Activated CD8-positive, alpha-beta T cell treated with anti-CD3 and anti-CD28 coated beads for 36 hours (primary cell): Measurements from ENCODE around the gene YIPF7. TPM values are rescaled to one million over a fixed set of nuclear protein-coding genes. Genes with fewer than 3 reads are reported as not detected.
A peak's percentile ranks its signal among the peaks of the same experiment; 100 is the strongest.

Source experiments
- ATAC-seq: fragments of 200-7000 bp; cut with Tn5 transposase; one replicate; pipeline ENCODE4 v1.10.0; 2021; ENCODE audit warnings: mild to moderate bottlenecking, moderate library complexity
- CTCF ChIA-PET: fragments of 350-600 bp; sonication (Branson Sonifier 250); formaldehyde crosslinking; loops from one replicate; lab custom pipeline; 2021; ENCODE audit warnings: antibody characterized with exemption; lab: Charles Lee
- POLR2A ChIA-PET: fragments of 350-600 bp; sonication (Branson Sonifier 250); formaldehyde crosslinking; loops from one replicate; lab custom pipeline; 2021; ENCODE audit warnings: antibody characterized with exemption; lab: Charles Lee
- DNase-seq: peaks from one replicate; pipeline ENCODE4 v3.0.0-alpha.2; 2020
- H3K27ac Mint-ChIP-seq: one replicate; pipeline ENCODE4 v1.8.0; 2021; ENCODE audit warnings: mild to moderate bottlenecking, mixed read lengths
- H3K27me3 Mint-ChIP-seq: one replicate; pipeline ENCODE4 v1.8.0; 2021; ENCODE audit warnings: mixed read lengths
- H3K36me3 Mint-ChIP-seq: one replicate; pipeline ENCODE4 v1.8.0; 2021; ENCODE audit warnings: low read depth, mixed read lengths
- H3K4me1 Mint-ChIP-seq: one replicate; pipeline ENCODE4 v1.8.0; 2021; ENCODE audit warnings: low read depth, mixed read lengths
- H3K4me3 Mint-ChIP-seq: one replicate; pipeline ENCODE4 v1.8.0; 2021; ENCODE audit warnings: mild to moderate bottlenecking, moderate library complexity, mixed read lengths
- H3K9me3 Mint-ChIP-seq: one replicate; pipeline ENCODE4 v1.8.0; 2021; ENCODE audit warnings: mixed read lengths
- intact Hi-C: fragments of 100-400 bp; cut with micrococcal nuclease; formaldehyde crosslinking; loops from one replicate; pipeline ENCODE4 v1.10.0; 2022
- total RNA-seq, 2 experiments: library from RNA; stranded (reverse); gene quantifications; one replicate each; pipeline ENCODE4 v1.2.3, GENCODE V29; 2021
- TF ChIP-seq, protein P1 (sequence below): fragments of 200-600 bp; IDR thresholded peaks from one replicate; pipeline ENCODE4 v1.8.0; 2022; ENCODE audit warnings: antibody characterized with exemption, mild to moderate bottlenecking

The YIPF7 gene
- total RNA-seq, result not detected

DNA sequence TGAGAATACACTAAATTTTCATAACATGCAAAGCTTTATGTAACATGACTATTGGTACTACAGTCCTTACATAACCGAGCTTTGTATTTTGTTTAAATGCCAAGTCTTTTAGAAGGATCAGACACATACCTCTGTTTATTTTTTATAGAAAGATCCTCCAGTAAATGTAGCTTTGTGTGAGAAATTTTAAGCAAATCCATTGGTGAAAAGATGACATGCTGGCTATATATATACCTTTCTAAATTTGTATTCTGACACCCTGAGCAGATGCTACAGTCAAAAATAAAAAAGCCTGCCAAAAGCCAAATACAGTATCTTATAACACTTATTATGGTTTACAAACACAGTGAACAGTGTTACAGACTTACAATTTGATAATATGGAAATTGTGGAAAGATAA is at the start of gene YIPF7:
Gene YIPF7 (minus strand): TSS at position 201 of the 400 bp plus-strand sequence. CDS start 1,525 bp downstream, outside the sequence.
- TF ChIP-seq, protein P1, sequence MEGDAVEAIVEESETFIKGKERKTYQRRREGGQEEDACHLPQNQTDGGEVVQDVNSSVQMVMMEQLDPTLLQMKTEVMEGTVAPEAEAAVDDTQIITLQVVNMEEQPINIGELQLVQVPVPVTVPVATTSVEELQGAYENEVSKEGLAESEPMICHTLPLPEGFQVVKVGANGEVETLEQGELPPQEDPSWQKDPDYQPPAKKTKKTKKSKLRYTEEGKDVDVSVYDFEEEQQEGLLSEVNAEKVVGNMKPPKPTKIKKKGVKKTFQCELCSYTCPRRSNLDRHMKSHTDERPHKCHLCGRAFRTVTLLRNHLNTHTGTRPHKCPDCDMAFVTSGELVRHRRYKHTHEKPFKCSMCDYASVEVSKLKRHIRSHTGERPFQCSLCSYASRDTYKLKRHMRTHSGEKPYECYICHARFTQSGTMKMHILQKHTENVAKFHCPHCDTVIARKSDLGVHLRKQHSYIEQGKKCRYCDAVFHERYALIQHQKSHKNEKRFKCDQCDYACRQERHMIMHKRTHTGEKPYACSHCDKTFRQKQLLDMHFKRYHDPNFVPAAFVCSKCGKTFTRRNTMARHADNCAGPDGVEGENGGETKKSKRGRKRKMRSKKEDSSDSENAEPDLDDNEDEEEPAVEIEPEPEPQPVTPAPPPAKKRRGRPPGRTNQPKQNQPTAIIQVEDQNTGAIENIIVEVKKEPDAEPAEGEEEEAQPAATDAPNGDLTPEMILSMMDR, result no peak
- no peak within 1 kb of the TSS for H3K27ac Mint-ChIP-seq
- no peak within 1 kb of the TSS for H3K4me3 Mint-ChIP-seq
- intact Hi-C loops, result no loop called here
- peaks cover 7% of the 10 kb centered on the region for H3K27me3 Mint-ChIP-seq
- CTCF ChIA-PET, result no interaction called here
- H3K36me3 Mint-ChIP-seq, result no peaks in the 10 kb centered on the region
- DNase-seq (no peak), ATAC-seq (no peak)
- H3K9me3 Mint-ChIP-seq, result no peaks in the 10 kb centered on the region
- POLR2A ChIA-PET, result no interaction called here
- no peaks in the 10 kb centered on the region for H3K4me1 Mint-ChIP-seq

DNA sequence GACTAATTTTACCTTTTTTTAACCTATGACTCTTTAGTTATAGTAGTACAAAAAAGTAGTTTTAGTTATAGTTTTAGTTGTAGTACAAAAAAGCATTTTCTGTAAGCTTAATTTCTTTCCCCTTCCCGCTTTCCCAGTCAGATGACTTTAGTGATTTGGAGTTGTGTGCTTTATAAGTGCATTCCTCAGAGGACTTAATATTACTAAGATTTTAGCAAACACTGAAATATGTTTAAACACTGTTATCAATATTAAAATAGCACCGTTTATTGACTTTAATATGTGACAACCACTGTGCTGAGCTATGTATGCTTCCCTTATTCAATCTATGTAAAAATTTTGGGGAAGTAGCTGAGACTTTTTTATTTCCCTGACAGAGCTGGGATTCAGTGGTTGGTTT is 49.6 kb upstream of the YIPF7 start:
- H3K27me3 Mint-ChIP-seq, result no peaks in the 10 kb centered on the region
- peaks cover 47% of the 10 kb centered on the region for H3K36me3 Mint-ChIP-seq
- intact Hi-C loops, result no loop called here
- no peak for ATAC-seq
- H3K9me3 Mint-ChIP-seq, result no peaks in the 10 kb centered on the region
- ChIA-PET CTCF (no interaction called here), POLR2A (interaction anchor here (0.6 to 1.7 kb wide), 2 partner anchors 22 to 90 kb away, joined by 3 to 8 read pairs; partner anchors contain the start of gene GUF1)
- peaks cover 5% of the 10 kb centered on the region for H3K4me1 Mint-ChIP-seq
- H3K27ac Mint-ChIP-seq, result no peak overlapping the region
- DNase-seq, result no peak
- TF ChIP-seq, protein P1, result no peak
- no peak overlapping the region for H3K4me3 Mint-ChIP-seq

DNA sequence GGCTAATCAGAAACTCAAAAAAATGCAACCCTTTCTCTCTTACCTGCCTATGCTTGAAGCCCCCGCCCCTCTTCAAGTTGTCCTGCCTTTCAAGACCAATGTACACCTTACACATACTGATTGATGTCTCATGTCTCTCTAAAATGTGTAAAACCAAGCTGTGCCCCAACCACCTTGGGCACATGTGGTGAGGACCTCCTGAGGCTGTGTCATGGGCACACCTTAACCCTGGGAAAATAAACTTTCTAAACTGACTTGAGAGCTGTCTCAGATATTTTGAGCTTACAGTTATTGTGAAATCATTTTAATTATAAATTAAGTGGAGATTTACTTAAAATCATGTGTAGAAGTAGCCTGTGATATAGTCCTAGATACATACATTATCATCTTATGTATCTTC is 49.0 kb upstream of the YIPF7 start:
- Mint-ChIP-seq H3K36me3 (peaks cover 49% of the 10 kb centered on the region), H3K4me1 (peaks cover 6% of the 10 kb centered on the region), H3K27me3 (no peaks in the 10 kb centered on the region), H3K9me3 (no peaks in the 10 kb centered on the region), H3K27ac (peak overlapping the region; percentile 23), H3K4me3 (no peak overlapping the region)
- ATAC-seq (no peak), DNase-seq (no peak)
- POLR2A ChIA-PET, result interaction anchor here (1.7 kb wide), 1 partner anchor 21 kb away, joined by 8 read pairs; the partner anchor contains the start of gene GUF1
- TF ChIP-seq, protein P1, result no peak
- CTCF ChIA-PET, result no interaction called here
- intact Hi-C loops, result no loop called here

DNA sequence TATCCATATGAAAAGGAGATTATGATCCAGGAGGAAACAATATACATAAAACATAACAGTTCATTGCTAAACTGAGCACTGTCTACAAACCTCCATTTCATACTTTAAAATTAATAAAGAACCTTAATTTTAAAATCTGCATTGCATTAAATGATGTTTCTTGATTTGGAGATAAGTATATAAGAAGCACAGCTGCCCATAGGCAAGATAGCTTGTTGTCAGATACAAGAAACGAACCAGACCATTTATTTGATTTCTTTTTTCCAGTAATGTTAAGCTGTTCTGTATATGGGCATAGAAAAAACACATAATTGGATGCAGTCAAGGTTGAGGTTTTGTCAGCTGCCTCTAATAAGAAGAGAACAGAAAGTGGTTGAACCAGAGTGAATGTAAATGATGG is 33.2 kb upstream of the YIPF7 start:
- CTCF ChIA-PET, result interaction anchor here (1.1 kb wide), 1 partner anchor 55 kb away, joined by 3 read pairs; no protein-coding TSS in a partner anchor
- intact Hi-C loops, result no loop called here
- TF ChIP-seq, protein P1, result no peak
- Mint-ChIP-seq H3K4me1 (peaks cover 38% of the 10 kb centered on the region), H3K27me3 (no peaks in the 10 kb centered on the region), H3K27ac (peak overlapping the region; percentile 46), H3K4me3 (no peak overlapping the region), H3K9me3 (no peaks in the 10 kb centered on the region), H3K36me3 (peaks cover 50% of the 10 kb centered on the region)
- POLR2A ChIA-PET, result no interaction called here
- no peak for DNase-seq
- ATAC-seq, result no peak

DNA sequence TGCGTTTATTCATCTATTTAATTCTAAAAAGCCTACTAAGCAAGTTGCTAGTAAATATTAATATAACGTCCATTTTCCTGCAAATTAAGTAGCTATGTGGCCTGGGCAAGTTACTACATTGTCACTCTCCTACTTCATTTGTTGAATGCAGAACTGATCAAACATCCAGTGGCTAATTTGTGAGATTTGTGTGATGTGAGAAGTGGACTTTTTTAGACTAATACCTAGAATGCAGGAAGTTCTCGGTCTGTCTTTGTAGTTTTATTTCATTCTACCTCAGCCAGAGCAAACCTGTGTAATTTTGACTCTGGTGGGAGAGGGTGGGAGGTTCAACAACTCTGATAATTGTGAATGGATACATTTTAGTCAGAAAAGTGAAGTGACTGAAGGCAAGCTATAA is 27.6 kb upstream of the YIPF7 start:
- no peak for DNase-seq
- intact Hi-C loops, result loop anchor here (5.0 kb wide), 1 partner anchor 48 kb away; the partner anchor contains the start of gene GNPDA2
- peak; percentile 3 for ATAC-seq
- TF ChIP-seq, protein P1, result no peak
- H3K9me3 Mint-ChIP-seq, result no peaks in the 10 kb centered on the region
- ChIA-PET CTCF (no interaction called here), POLR2A (interaction anchor here (0.9 to 3.1 kb wide), 7 partner anchors 11 to 47 kb away, joined by 3 to 15 read pairs (median 8); partner anchors contain the start of gene GNPDA2)
- peak overlapping the region; percentile 91 for H3K4me3 Mint-ChIP-seq
- peak overlapping the region; percentile 92 for H3K27ac Mint-ChIP-seq
- H3K36me3 Mint-ChIP-seq, result peaks cover 21% of the 10 kb centered on the region
- H3K4me1 Mint-ChIP-seq, result peaks cover 28% of the 10 kb centered on the region
- no peaks in the 10 kb centered on the region for H3K27me3 Mint-ChIP-seq
